Stimulated activated naive B cell treated with anti-CD40 and anti-IgM and Interleukin-4, amounts not matched to agents 10 μg/mL and 1 μg/mL and 100 μg/mL, for 72 hours (primary cell): ENCODE data around the gene HIVEP1.

Source experiments
- ATAC-seq, 2 donors: fragments of 150-1000 bp; cut with Tn5 transposase; replicated peaks; 2 replicates each; pipeline ENCODE4 v1.10.0; 2021; ENCODE audit warnings: moderate library complexity in 1 of 2
- DNase-seq: peaks from one replicate; pipeline ENCODE4 v3.0.0; 2021
- H3K27ac Mint-ChIP-seq: one replicate; pipeline ENCODE4 v1.8.0; 2022; ENCODE audit warnings: mild to moderate bottlenecking, mixed read lengths
- H3K27me3 Mint-ChIP-seq, 2 donors: one replicate each; pipeline ENCODE4 v1.8.0; 2022; ENCODE audit warnings: mixed read lengths in 2 of 2
- H3K36me3 Mint-ChIP-seq, 2 donors: one replicate each; pipeline ENCODE4 v1.8.0; 2022; ENCODE audit warnings: mixed read lengths in 2 of 2, mild to moderate bottlenecking in 1 of 2
- H3K4me1 Mint-ChIP-seq, 2 donors: one replicate each; pipeline ENCODE4 v1.8.0; 2022; ENCODE audit warnings: mixed read lengths in 2 of 2, mild to moderate bottlenecking in 1 of 2
- H3K4me3 Mint-ChIP-seq, 2 donors: one replicate each; pipeline ENCODE4 v1.8.0; 2022; ENCODE audit warnings: mild to moderate bottlenecking in 2 of 2, mixed read lengths in 2 of 2, moderate library complexity in 1 of 2
- H3K9me3 Mint-ChIP-seq, 2 donors: one replicate each; pipeline ENCODE4 v1.8.0; 2022; ENCODE audit warnings: mixed read lengths in 2 of 2, mild to moderate bottlenecking in 1 of 2

HIVEP1 gene

GRCh38 chr6:12132351-12133222 lies 120.5 kb downstream of the HIVEP1 start:
- DNase-seq, result no peak
- no peak overlapping the region for H3K4me3 Mint-ChIP-seq
- peaks cover 22% of the 10 kb centered on the region in 2 donors for H3K36me3 Mint-ChIP-seq
- H3K27me3 Mint-ChIP-seq, result no peaks in the 10 kb centered on the region
- ATAC-seq, result no peak
- H3K9me3 Mint-ChIP-seq, result no peaks in the 10 kb centered on the region
- H3K27ac Mint-ChIP-seq, result no peak overlapping the region
- peaks cover 2 to 9% of the 10 kb centered on the region in 2 donors for H3K4me1 Mint-ChIP-seq

GRCh38 chr6:12134581-12134980 lies 122.5 kb downstream of the HIVEP1 start:
- Mint-ChIP-seq H3K9me3 (peaks cover 4 to 5% of the 10 kb centered on the region in 2 donors), H3K4me1 (peaks cover 2 to 9% of the 10 kb centered on the region in 2 donors), H3K4me3 (no peak overlapping the region), H3K27me3 (no peaks in the 10 kb centered on the region), H3K36me3 (peaks cover 24 to 28% of the 10 kb centered on the region in 2 donors), H3K27ac (no peak overlapping the region)
- ATAC-seq (no peak), DNase-seq (no peak)

- no peak overlapping the region for H3K27ac Mint-ChIP-seq
- ATAC-seq, result no peak
- peaks cover 25 to 31% of the 10 kb centered on the region in 2 donors for H3K36me3 Mint-ChIP-seq
Measured at GRCh38 chr6:12134991-12135390, 122.9 kb downstream of the HIVEP1 start.

GRCh38 chr6:12136905-12137304 lies 124.8 kb downstream of the HIVEP1 start:
- Mint-ChIP-seq H3K9me3 (peaks cover 8 to 11% of the 10 kb centered on the region in 2 donors), H3K27ac (no peak overlapping the region), H3K27me3 (no peaks in the 10 kb centered on the region), H3K4me1 (peaks cover under 1 to 7% of the 10 kb centered on the region in 2 donors), H3K4me3 (no peak overlapping the region), H3K36me3 (peaks cover 41 to 50% of the 10 kb centered on the region in 2 donors)
- ATAC-seq (no peak), DNase-seq (no peak)

More at GRCh38 chr6:12134991-12135390, 122.9 kb downstream of the HIVEP1 start:
- DNase-seq, result no peak
- H3K27me3 Mint-ChIP-seq, result no peaks in the 10 kb centered on the region
- no peak overlapping the region for H3K4me3 Mint-ChIP-seq
- H3K4me1 Mint-ChIP-seq, result peaks cover 2 to 9% of the 10 kb centered on the region in 2 donors
- H3K9me3 Mint-ChIP-seq, result peaks cover 4 to 5% of the 10 kb centered on the region in 2 donors

- Mint-ChIP-seq H3K4me3 (no peak overlapping the region), H3K9me3 (peaks cover 14 to 16% of the 10 kb centered on the region in 2 donors), H3K4me1 (peaks cover 0 to 1% of the 10 kb centered on the region in 2 donors), H3K27me3 (no peaks in the 10 kb centered on the region), H3K27ac (no peak overlapping the region), H3K36me3 (peaks cover 46 to 56% of the 10 kb centered on the region in 2 donors)
- ATAC-seq (no peak), DNase-seq (no peak)
Measured at GRCh38 chr6:12137480-12137879, 125.4 kb downstream of the HIVEP1 start.

GRCh38 chr6:12138381-12138780 lies 126.3 kb downstream of the HIVEP1 start:
- Mint-ChIP-seq H3K9me3 (peaks cover 16% of the 10 kb centered on the region in 2 donors), H3K27ac (no peak overlapping the region), H3K4me3 (no peak overlapping the region), H3K4me1 (no peaks in the 10 kb centered on the region), H3K27me3 (no peaks in the 10 kb centered on the region), H3K36me3 (peaks cover 54 to 63% of the 10 kb centered on the region in 2 donors)
- ATAC-seq, result no peak
- no peak for DNase-seq

- no peak for ATAC-seq
- H3K36me3 Mint-ChIP-seq, result peaks cover 59 to 68% of the 10 kb centered on the region in 2 donors
- no peak overlapping the region for H3K27ac Mint-ChIP-seq
Measured at GRCh38 chr6:12138936-12139335, 126.8 kb downstream of the HIVEP1 start.

GRCh38 chr6:12147557-12148316 lies 135.6 kb downstream of the HIVEP1 start:
- Mint-ChIP-seq H3K4me3 (no peak overlapping the region), H3K27me3 (no peaks in the 10 kb centered on the region), H3K9me3 (peaks cover 0 to 6% of the 10 kb centered on the region in 2 donors), H3K36me3 (peaks cover 26 to 47% of the 10 kb centered on the region in 2 donors), H3K4me1 (peaks cover 0 to 14% of the 10 kb centered on the region in 2 donors), H3K27ac (no peak overlapping the region)
- no peak for ATAC-seq
- no peak for DNase-seq

More at GRCh38 chr6:12138936-12139335, 126.8 kb downstream of the HIVEP1 start:
- H3K4me3 Mint-ChIP-seq, result no peak overlapping the region
- H3K9me3 Mint-ChIP-seq, result peaks cover 16 to 18% of the 10 kb centered on the region in 2 donors
- no peaks in the 10 kb centered on the region for H3K27me3 Mint-ChIP-seq
- no peak for DNase-seq
- H3K4me1 Mint-ChIP-seq, result no peaks in the 10 kb centered on the region

- H3K9me3 Mint-ChIP-seq, result peaks cover 0 to 4% of the 10 kb centered on the region in 2 donors
- peaks cover 0 to 14% of the 10 kb centered on the region in 2 donors for H3K4me1 Mint-ChIP-seq
- no peak overlapping the region for H3K27ac Mint-ChIP-seq
- no peak for ATAC-seq
- H3K36me3 Mint-ChIP-seq, result peaks cover 20 to 43% of the 10 kb centered on the region in 2 donors
- DNase-seq, result no peak
- no peaks in the 10 kb centered on the region for H3K27me3 Mint-ChIP-seq
- no peak overlapping the region for H3K4me3 Mint-ChIP-seq
Measured at GRCh38 chr6:12148317-12148801, 136.2 kb downstream of the HIVEP1 start.

GRCh38 chr6:12148841-12149240 lies 136.7 kb downstream of the HIVEP1 start:
- DNase-seq, result no peak
- Mint-ChIP-seq H3K36me3 (peaks cover 16 to 38% of the 10 kb centered on the region in 2 donors), H3K27me3 (no peaks in the 10 kb centered on the region), H3K9me3 (peaks cover 0 to 2% of the 10 kb centered on the region in 2 donors), H3K27ac (no peak overlapping the region), H3K4me3 (no peak overlapping the region), H3K4me1 (peaks cover 0 to 14% of the 10 kb centered on the region in 2 donors)
- ATAC-seq, result peak in 1 of 2 donors; percentile 41

GRCh38 chr6:12149944-12150510 lies 137.9 kb downstream of the HIVEP1 start:
- ATAC-seq (no peak), DNase-seq (no peak)
- peaks cover 0 to 14% of the 10 kb centered on the region in 2 donors for H3K4me1 Mint-ChIP-seq
- no peaks in the 10 kb centered on the region for H3K9me3 Mint-ChIP-seq
- H3K4me3 Mint-ChIP-seq, result no peak overlapping the region
- no peak overlapping the region for H3K27ac Mint-ChIP-seq
- no peaks in the 10 kb centered on the region for H3K27me3 Mint-ChIP-seq
- H3K36me3 Mint-ChIP-seq, result peaks cover 16 to 38% of the 10 kb centered on the region in 2 donors

GRCh38 chr6:12150812-12151432 lies 138.8 kb downstream of the HIVEP1 start:
- H3K27ac Mint-ChIP-seq, result no peak overlapping the region
- peaks cover 4 to 14% of the 10 kb centered on the region in 2 donors for H3K4me1 Mint-ChIP-seq
- H3K27me3 Mint-ChIP-seq, result no peaks in the 10 kb centered on the region
- no peak for ATAC-seq
- DNase-seq, result no peak
- peaks cover 0 to 3% of the 10 kb centered on the region in 2 donors for H3K9me3 Mint-ChIP-seq
- no peak overlapping the region for H3K4me3 Mint-ChIP-seq
- peaks cover 21 to 43% of the 10 kb centered on the region in 2 donors for H3K36me3 Mint-ChIP-seq

- DNase-seq (no peak), ATAC-seq (no peak)
- Mint-ChIP-seq H3K27ac (no peak overlapping the region), H3K27me3 (no peaks in the 10 kb centered on the region), H3K9me3 (peaks cover 0 to 3% of the 10 kb centered on the region in 2 donors), H3K36me3 (peaks cover 21 to 46% of the 10 kb centered on the region in 2 donors), H3K4me1 (peaks cover 4 to 14% of the 10 kb centered on the region in 2 donors), H3K4me3 (no peak overlapping the region)
Measured at GRCh38 chr6:12151433-12151820, 139.3 kb downstream of the HIVEP1 start.
